GM19023 (cell line): ENCODE results near the gene LRRC61.

Experiments used
- ATAC-seq: cut with Tn5 transposase; IDR thresholded peaks from one replicate; pipeline ENCODE4 v1.9.1; 2021; ENCODE audit warnings: mild to moderate bottlenecking, moderate library complexity; ENCODE audit not compliant: unreplicated experiment

LRRC61 gene

DNA sequence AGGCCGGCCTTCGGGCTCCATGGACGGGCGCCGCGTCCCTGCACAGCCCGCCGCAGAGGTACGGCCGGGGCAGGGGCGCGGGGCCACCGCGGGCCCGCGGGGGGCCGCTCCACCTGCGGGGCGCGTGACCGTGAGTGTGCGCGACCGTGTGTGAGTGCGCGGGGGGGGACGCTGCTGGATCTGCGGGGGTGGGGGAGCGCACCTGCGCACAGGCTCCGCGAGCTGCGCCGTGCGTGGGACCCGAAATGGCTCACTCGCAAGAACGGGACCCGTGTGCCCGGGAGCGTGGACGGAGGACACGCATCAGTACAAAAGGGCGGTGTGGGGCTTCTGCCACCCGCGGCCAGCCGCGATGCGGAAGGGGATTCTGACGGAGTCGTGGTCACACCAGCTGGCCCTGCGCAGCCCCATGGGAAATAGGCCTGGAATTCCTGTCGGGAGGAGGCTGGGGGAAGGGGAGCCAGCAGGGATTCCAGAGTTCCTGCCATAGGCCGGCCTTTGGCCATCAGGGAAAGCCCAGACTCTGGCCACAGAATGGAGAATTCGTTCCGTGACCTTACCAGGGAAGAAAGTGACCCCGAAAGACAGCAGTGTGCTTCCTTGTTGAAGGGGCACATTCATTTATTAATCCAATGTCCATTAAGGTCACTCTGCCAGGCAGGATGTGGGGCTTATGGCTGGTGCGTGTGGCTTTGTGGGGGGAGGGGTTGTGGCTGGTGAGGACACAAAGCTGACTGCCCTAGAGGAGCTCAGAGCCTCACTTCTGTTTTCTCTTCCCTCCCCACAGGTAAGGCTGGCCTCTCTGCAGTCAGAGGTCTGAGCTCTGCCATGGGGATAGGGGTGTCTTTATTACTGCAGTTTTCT lies 46.0 kb downstream of the LRRC61 start:
- ATAC-seq: peak; percentile 37

DNA sequence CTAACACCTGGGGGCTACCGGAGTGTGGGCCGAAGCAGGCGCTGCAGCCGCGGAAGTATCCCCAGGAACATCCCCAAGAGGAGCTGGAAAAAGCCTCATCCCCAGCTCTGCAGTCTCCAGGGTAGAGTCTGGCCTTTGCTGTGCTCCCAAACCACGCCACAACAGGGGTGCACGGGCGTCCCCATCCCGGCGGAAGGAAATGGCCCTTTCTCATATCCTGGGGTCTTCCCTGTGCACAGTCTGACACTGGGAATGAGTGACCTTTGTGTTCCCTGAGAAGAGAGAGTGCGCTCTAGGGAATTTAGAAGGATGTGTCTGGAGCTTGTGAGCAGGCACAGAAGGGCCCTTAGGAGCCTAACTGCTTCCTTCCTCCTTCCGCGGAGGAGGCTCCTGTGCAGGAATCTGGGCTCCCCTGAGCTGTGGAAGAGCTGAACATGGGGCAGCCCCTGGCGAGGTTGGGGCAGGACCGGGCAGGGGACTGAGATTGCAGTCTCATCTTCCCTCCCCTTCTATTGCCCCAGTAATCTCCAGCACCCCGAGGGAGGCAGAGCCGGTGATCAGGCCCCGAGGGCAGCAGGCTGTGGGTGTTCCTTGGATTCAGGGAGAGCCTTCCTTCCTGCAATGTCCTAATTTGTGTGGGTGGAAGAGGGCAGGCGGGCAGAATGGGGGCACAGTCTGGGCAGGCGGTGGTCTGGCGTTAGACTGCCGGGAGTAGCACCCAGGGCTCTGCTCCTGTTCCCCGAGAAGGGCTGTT lies 46.8 kb downstream of the LRRC61 start:
- no peak for ATAC-seq

DNA sequence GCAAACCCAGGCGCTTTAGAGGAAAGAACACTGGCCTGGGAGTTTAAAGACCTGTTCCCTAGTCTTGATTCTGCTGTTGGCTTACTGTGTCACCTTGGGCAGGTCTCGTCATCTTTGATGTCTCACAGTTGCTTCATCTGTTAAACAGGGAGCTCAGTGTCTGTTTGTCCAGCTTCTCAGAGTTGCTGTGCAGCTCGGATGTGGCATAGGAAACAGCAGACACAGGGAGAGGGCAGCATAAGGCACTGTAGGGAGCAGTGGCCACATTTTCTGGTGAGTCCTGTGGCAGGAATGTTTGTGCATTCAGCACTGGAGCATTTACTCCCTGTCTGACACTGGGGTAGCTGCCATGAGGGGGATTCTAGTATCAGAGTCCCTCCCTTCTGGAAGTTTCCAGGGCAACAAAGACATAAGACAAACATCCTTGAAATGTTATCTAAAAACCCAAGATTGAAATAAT lies 47.5 kb downstream of the LRRC61 start:
- ATAC-seq: no peak

- no peak for ATAC-seq
Measured at GRCh38 chr7:150371131-150371995, 48.2 kb downstream of the LRRC61 start.

DNA sequence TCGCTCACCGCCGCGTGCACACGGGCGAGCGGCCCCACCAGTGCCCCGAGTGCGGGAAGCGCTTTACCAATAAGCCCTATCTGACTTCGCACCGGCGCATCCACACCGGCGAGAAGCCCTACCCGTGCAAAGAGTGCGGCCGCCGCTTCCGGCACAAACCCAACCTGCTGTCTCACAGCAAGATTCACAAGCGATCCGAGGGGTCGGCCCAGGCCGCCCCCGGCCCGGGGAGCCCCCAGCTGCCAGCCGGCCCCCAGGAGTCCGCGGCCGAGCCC lies 48.8 kb downstream of the LRRC61 start:
- ATAC-seq: no peak

GRCh38 chr7:150372271-150373048 lies 49.3 kb downstream of the LRRC61 start:
- ATAC-seq: no peak

- no peak for ATAC-seq
Measured at GRCh38 chr7:150373049-150373801, 50.1 kb downstream of the LRRC61 start.

- no peak for ATAC-seq
Measured at GRCh38 chr7:150374026-150374425, 50.9 kb downstream of the LRRC61 start.

- no peak for ATAC-seq
Measured at GRCh38 chr7:150374472-150374871, 51.3 kb downstream of the LRRC61 start.

- peak; percentile 22 for ATAC-seq
Measured at GRCh38 chr7:150375662-150376521, 52.7 kb downstream of the LRRC61 start.

GRCh38 chr7:150376560-150376959 lies 53.4 kb downstream of the LRRC61 start:
- ATAC-seq: no peak

- ATAC-seq: no peak
Measured at GRCh38 chr7:150377196-150377595, 54.0 kb downstream of the LRRC61 start.

GRCh38 chr7:150377635-150378034 lies 54.5 kb downstream of the LRRC61 start:
- no peak for ATAC-seq

- no peak for ATAC-seq
Measured at GRCh38 chr7:150378115-150378852, 55.1 kb downstream of the LRRC61 start.

GRCh38 chr7:150378853-150379440 lies 55.8 kb downstream of the LRRC61 start, which contains the start of gene ZNF775:
Gene ZNF775, plus strand, starts transcription at chr7:150379330. Its CDS starts 9,141 bp downstream, at chr7:150388471.
- peak; percentile 72 for ATAC-seq

GRCh38 chr7:150379441-150380379 lies 56.6 kb downstream of the LRRC61 start:
- no peak for ATAC-seq

GRCh38 chr7:150380463-150380862 lies 57.3 kb downstream of the LRRC61 start:
- no peak for ATAC-seq
